22Rv1 (cell line): Measurements from ENCODE around the gene ITSN2.

Experiments used
- CTCF ChIP-seq: fragments of 450-650 bp; IDR thresholded peaks from 2 replicates; pipeline ENCODE4 v1.5.1; 2017; ENCODE audit warnings: mild to moderate bottlenecking
- ZFX ChIP-seq: fragments of 450-650 bp; IDR thresholded peaks from 2 replicates; pipeline ENCODE4 v1.6.1; 2017; ENCODE audit warnings: antibody characterized with exemption, borderline replicate concordance

GRCh38 chr2:24354957-24355356, 5.4 kb downstream of the ITSN2 start:
- TF ChIP-seq CTCF = no peak
- TF ChIP-seq ZFX = no peak
